OCI-LY7 (cell line): Measurements from ENCODE around the gene OR51I1. TPM values are rescaled to one million over a fixed set of nuclear protein-coding genes. Genes with fewer than 3 reads are reported as not detected.

Experiments used
- BruUV-seq: library from RNA; stranded (reverse); fragments of 400-500 nt; replicated peaks from 2 replicates; lab custom pipeline; 2021; lab: Mats Ljungman, UMichigan
- CTCF ChIA-PET: fragments of 300-600 bp; sonication (Branson Sonifier 250); formaldehyde crosslinking; loops from one replicate; lab custom pipeline; 2022; ENCODE audit warnings: antibody characterized with exemption; ENCODE audit not compliant: unreplicated experiment; lab: Charles Lee
- POLR2A ChIA-PET: fragments of 300-600 bp; sonication (Branson Sonifier 250); formaldehyde crosslinking; loops from one replicate; lab custom pipeline; 2022; ENCODE audit warnings: antibody characterized with exemption; lab: Charles Lee
- DNase-seq: peaks from one replicate; pipeline ENCODE4 v3.0.0-alpha.2; 2015; ENCODE audit warnings: low spot score
- H2AFZ ChIP-seq: fragments of 200-600 bp; sonication (generic), shearing (Covaris generic); 2 replicates; pipeline ENCODE4 v1.6.1; 2014; ENCODE audit warnings: mild to moderate bottlenecking, antibody characterized with exemption, low read length, moderate library complexity
- H3K27ac ChIP-seq: fragments of 200-600 bp; sonication (generic); 2 replicates; pipeline ENCODE4 v1.5.1; 2014; ENCODE audit warnings: mixed run types, low read depth, mild to moderate bottlenecking, moderate library complexity, low read length, inconsistent platforms; ENCODE audit not compliant: poor library complexity, severe bottlenecking
- H3K36me3 ChIP-seq: fragments of 200-600 bp; sonication (generic); 2 replicates; pipeline ENCODE4 v1.6.1; 2014; ENCODE audit warnings: mild to moderate bottlenecking, antibody characterized with exemption, low read length, moderate library complexity, mixed read lengths; ENCODE audit not compliant: insufficient read depth
- H3K4me1 ChIP-seq: fragments of 200-600 bp; sonication (generic); 2 replicates; pipeline ENCODE4 v1.5.1; 2014; ENCODE audit warnings: mild to moderate bottlenecking, low read length; ENCODE audit not compliant: insufficient read depth, poor library complexity, severe bottlenecking
- H3K4me2 ChIP-seq: fragments of 200-600 bp; sonication (generic); 2 replicates; pipeline ENCODE4 v1.6.1; 2014; ENCODE audit warnings: mild to moderate bottlenecking, low read length
- H3K4me3 ChIP-seq: fragments of 200-600 bp; sonication (generic); 2 replicates; pipeline ENCODE4 v1.5.1; 2014; ENCODE audit warnings: mild to moderate bottlenecking, low read depth, low read length; ENCODE audit not compliant: poor library complexity, severe bottlenecking
- H3K79me2 ChIP-seq: fragments of 200-600 bp; sonication (generic); 2 replicates; pipeline ENCODE4 v1.6.1; 2016; ENCODE audit warnings: low read depth, mild to moderate bottlenecking, low read length, moderate library complexity, mixed read lengths; ENCODE audit not compliant: insufficient read depth
- H3K9me2 ChIP-seq: fragments of 200-600 bp; sonication (generic); 2 replicates; pipeline ENCODE4 v1.6.1; 2016; ENCODE audit warnings: mild to moderate bottlenecking, low read length, mixed read lengths; ENCODE audit not compliant: insufficient read depth
- H3K9me3 ChIP-seq: fragments of 200-600 bp; sonication (generic); 2 replicates; pipeline ENCODE4 v1.6.1; 2014; ENCODE audit warnings: mild to moderate bottlenecking, mixed run types, low read length, mixed read lengths
- H4K20me1 ChIP-seq: fragments of 200-600 bp; sonication (generic); 2 replicates; pipeline ENCODE4 v1.6.1; 2014; ENCODE audit warnings: mild to moderate bottlenecking, antibody characterized with exemption, low read length, moderate library complexity, mixed read lengths; ENCODE audit not compliant: insufficient read depth
- CTCF ChIP-seq: fragments of 200-600 bp; sonication (generic); conservative IDR thresholded peaks from 2 replicates; pipeline ENCODE4 v1.5.1; 2014; ENCODE audit warnings: mild to moderate bottlenecking, antibody characterized with exemption, low read length, moderate library complexity, mixed read lengths
- EZH2phosphoT487 ChIP-seq: fragments of 200-600 bp; sonication (generic); IDR thresholded peaks from 2 replicates; pipeline ENCODE4 v1.6.1; 2018; ENCODE audit warnings: low read depth, borderline replicate concordance, mild to moderate bottlenecking, mixed run types, antibody characterized with exemption, low read length, moderate library complexity, mixed read lengths
- intact Hi-C: fragments of 100-400 bp; cut with micrococcal nuclease; formaldehyde crosslinking; loops from one replicate; pipeline ENCODE4 v1.10.0; 2022; ENCODE audit not compliant: unreplicated experiment
- total RNA-seq, 2 experiments: library from RNA; depleted of rRNA in 1 of 2; stranded (reverse); fragments of >200 nt in 1 of 2; shearing (Covaris generic) in 1 of 2; gene quantifications; 2 replicates each; pipeline ENCODE4 v1.2.3, GENCODE V29; 2014 to 2022

The OR51I1 gene
- total RNA-seq, 2 experiments from 2014 or later, result not detected

DNA sequence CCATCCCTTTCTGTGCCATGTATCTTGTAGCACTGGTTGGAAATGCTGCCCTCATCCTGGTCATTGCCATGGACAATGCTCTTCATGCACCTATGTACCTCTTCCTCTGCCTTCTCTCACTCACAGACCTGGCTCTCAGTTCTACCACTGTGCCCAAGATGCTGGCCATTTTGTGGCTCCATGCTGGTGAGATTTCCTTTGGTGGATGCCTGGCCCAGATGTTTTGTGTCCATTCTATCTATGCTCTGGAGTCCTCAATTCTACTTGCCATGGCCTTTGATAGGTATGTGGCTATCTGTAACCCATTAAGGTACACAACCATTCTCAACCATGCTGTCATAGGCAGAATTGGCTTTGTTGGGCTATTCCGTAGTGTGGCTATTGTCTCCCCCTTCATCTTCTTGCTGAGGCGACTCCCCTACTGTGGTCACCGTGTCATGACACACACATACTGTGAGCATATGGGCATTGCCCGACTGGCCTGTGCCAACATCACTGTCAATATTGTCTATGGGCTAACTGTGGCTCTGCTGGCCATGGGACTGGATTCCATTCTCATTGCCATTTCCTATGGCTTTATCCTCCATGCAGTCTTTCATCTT is 47.6 kb upstream of the OR51I1 start:
- Histone ChIP-seq H3K4me1 (no peaks in the 10 kb centered on the region), H3K4me2 (no peak overlapping the region), H3K9me2 (no peaks in the 10 kb centered on the region), H3K4me3 (no peak overlapping the region), H4K20me1 (no peaks in the 10 kb centered on the region), H3K36me3 (no peaks in the 10 kb centered on the region), H3K9me3 (no peaks in the 10 kb centered on the region), H3K27ac (no peak overlapping the region), H3K79me2 (no peaks in the 10 kb centered on the region), H2AFZ (no peak overlapping the region)
- no TSS peak for BruUV-seq
- intact Hi-C loops, result no loop called here
- CTCF ChIA-PET, result no interaction called here
- no peak for DNase-seq
- no peak for TF ChIP-seq EZH2phosphoT487
- no peak for TF ChIP-seq CTCF
- POLR2A ChIA-PET, result no interaction called here

DNA sequence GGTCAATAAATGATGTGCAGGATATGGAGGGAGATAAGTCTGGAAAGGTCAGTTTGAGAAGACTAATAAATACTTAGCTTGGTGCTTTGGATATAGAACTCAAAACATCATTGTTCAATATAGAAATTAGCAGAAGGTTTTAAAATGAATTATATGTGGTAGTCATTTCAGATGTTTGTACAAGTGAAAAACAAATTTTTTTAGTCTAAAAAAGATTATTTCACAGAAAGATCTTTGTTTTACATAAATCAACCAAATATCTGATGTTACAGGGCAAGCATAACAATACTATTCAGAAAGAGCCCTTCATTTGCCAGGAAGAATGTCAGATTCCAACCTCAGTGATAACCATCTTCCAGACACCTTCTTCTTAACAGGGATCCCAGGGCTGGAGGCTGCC is 47.1 kb upstream of the OR51I1 start, which contains the start of gene OR52D1:
Gene OR52D1 (plus strand): TSS at position 301 of the 400 bp plus-strand sequence. CDS start 22 bp downstream, at position 323.
- intact Hi-C loops, result no loop called here
- no peak within 1 kb of the TSS for H2AFZ ChIP-seq
- H3K4me3 ChIP-seq, result no peak within 1 kb of the TSS
- no peaks in the 10 kb centered on the region for H3K36me3 ChIP-seq
- ChIA-PET POLR2A (interaction anchor here (0.6 kb wide), 1 partner anchor 70 kb away, joined by 3 read pairs; no protein-coding TSS in a partner anchor), CTCF (no interaction called here)
- no TSS peak for BruUV-seq
- H3K27ac ChIP-seq, result no peak within 1 kb of the TSS
- no peak for TF ChIP-seq CTCF
- no peak for TF ChIP-seq EZH2phosphoT487
- H3K4me1 ChIP-seq, result no peaks in the 10 kb centered on the region
- no peaks in the 10 kb centered on the region for H4K20me1 ChIP-seq
- no peak for DNase-seq
- no peaks in the 10 kb centered on the region for H3K79me2 ChIP-seq
- no peak within 1 kb of the TSS for H3K4me2 ChIP-seq
- H3K9me2 ChIP-seq, result no peaks in the 10 kb centered on the region
- H3K9me3 ChIP-seq, result no peaks in the 10 kb centered on the region

DNA sequence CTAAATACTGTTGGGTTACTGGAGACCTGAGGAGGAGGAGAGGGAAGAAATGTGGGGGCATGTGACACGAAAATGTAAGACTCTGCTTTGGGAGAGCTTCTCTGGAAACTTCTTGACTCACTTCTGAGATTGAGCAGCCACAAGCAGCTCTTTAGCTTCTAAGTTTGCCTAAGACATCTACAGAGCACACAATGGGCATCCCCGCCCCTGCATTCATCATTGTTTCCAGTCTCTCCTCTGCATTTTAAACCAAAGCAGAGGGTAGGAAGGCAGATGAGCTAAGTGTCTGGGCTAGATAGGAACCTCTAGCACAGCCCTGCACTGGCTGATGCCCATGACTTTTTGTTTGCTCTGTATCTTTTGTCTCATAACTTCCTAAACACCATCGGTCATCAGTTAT is 45.1 kb upstream of the OR51I1 start:
- Histone ChIP-seq H4K20me1 (no peaks in the 10 kb centered on the region), H3K9me2 (no peaks in the 10 kb centered on the region), H3K27ac (no peak overlapping the region), H3K36me3 (no peaks in the 10 kb centered on the region), H3K79me2 (no peaks in the 10 kb centered on the region), H2AFZ (no peak overlapping the region), H3K4me2 (no peak overlapping the region), H3K9me3 (no peaks in the 10 kb centered on the region), H3K4me1 (no peaks in the 10 kb centered on the region), H3K4me3 (no peak overlapping the region)
- intact Hi-C loops, result no loop called here
- BruUV-seq, result no TSS peak
- no peak for DNase-seq
- no peak for TF ChIP-seq EZH2phosphoT487
- TF ChIP-seq CTCF, result no peak
- POLR2A ChIA-PET, result no interaction called here
- CTCF ChIA-PET, result no interaction called here
